ENCODE data around the gene GNB1L. TPM values are rescaled to one million over a fixed set of nuclear protein-coding genes. Genes with fewer than 3 reads are reported as not detected.

Gene GNB1L
- total and polyA plus RNA-seq, 2 of the 13 experiments (the other 11 are each of a cell fraction or from before 2014, with no cell fraction given), result 2.5 to 7.4 TPM

DNA sequence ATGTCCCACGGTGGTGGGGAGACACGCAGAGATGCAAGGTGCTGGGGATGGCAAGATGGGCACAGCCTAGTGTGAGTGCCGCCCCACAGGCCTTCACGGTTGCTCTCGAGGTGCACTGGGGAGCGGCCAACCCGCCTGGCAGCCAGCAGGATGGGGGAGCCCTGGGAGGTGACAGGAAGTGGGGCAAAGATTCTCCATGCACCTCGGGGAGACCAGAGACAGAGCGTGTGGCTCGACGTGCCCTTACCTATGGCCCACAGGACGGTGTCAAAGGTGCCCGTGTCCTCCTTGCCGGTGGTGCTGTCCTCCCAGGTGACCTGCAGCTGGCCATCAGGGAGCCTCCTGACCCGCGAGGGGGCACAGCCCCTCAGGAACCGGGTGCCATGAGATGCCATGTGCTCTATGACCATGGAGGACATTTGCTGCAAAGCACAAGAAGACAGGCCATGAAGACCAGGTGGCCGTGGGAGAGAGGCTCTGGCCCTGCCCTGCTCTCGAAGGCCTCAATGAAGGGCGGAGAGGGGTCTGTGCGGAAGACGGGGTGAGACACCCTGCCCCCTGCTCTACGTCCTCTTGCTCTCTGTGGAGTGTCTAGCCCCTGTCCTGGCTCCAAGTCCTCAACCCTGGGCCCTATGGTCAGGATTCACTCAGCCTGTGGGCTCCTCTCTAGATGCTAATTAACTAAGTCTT lies 40.6 kb upstream of the GNB1L start:
- WGBS (ENCODE audit: low lambda C conversion rate), result 87% methylated on average over 9 of the region's 23 CpGs
- H4K20me1 ChIP-seq (ENCODE audit: insufficient read depth, low read length), result no peaks in the 10 kb centered on the region
- DNase-seq (ENCODE audit: low spot score) (no peak), ATAC-seq (no peak), FAIRE-seq (no peak)
- H2AFZ ChIP-seq (ENCODE audit: low read length), result no peak overlapping the region
- H3K9me3 ChIP-seq (ENCODE audit: low read length), result no peaks in the 10 kb centered on the region
- no peak overlapping the region for H3K27ac ChIP-seq (ENCODE audit: extremely low read length, insufficient read depth, low read length)
- no peak overlapping the region for H3K9ac ChIP-seq (ENCODE audit: insufficient read depth, low read depth, low read length)
- in situ Hi-C loops (cut with HindIII; ENCODE audit: extremely low pct_ligation_motif_present, low pct_unique_long_range_greater_than_20kb), result no loop called here
- TF ChIP-seq POLR2G (IDR thresholded peaks at IDR 0.05; ENCODE audit: low read depth, low read length) (no peak), GABPA (IDR thresholded peaks at IDR 0.05; ENCODE audit: low read depth, low read length) (no peak), GABPA (CRISPR knock-in tag; IDR thresholded peaks at IDR 0.05; ENCODE audit: low read depth) (no peak), PCBP2 (optimal IDR thresholded peaks at IDR 0.05; ENCODE audit: low read depth, low read length, poor library complexity, severe bottlenecking) (no peak), NFKBIZ (CRISPR knock-in tag; IDR thresholded peaks at IDR 0.05) (no peak), MXD4 (CRISPR knock-in tag; IDR thresholded peaks at IDR 0.05) (no peak), MAFK (conservative IDR thresholded peaks at IDR 0.05 in 1 of 2, IDR thresholded peaks at IDR 0.05 in 1 of 2; ENCODE audit: low read length in 2 of 2) (no peak), NR2F1 (CRISPR knock-in tag; IDR thresholded peaks at IDR 0.05) (no peak), DPF2 (CRISPR knock-in tag; IDR thresholded peaks at IDR 0.05; ENCODE audit: borderline replicate concordance, low read depth) (no peak), ARNT2 (CRISPR knock-in tag; IDR thresholded peaks at IDR 0.05; ENCODE audit: low read depth) (no peak), NONO (IDR thresholded peaks at IDR 0.05) (no peak), NONO (CRISPR knock-in tag; conservative IDR thresholded peaks at IDR 0.05) (no peak)
- intact Hi-C loops (cut with micrococcal nuclease; ENCODE audit: unreplicated experiment), result no loop called here
- H3K36me3 ChIP-seq (replicated peaks in 1 of 2; ENCODE audit: control insufficient read depth in 1 of 2, insufficient read depth in 2 of 2, low read length in 2 of 2), result peaks cover 5 to 15% of the 10 kb centered on the region in 2 experiments; a peak in 3 of 5 replicates
- peaks cover 61% of the 10 kb centered on the region for H3K4me1 ChIP-seq (ENCODE audit: insufficient read depth, low read length)
- H3K79me2 ChIP-seq (ENCODE audit: insufficient read depth, low read length), result no peaks in the 10 kb centered on the region
- H3K4me3 ChIP-seq (replicated peaks in 1 of 3; ENCODE audit: insufficient read depth in 1 of 3, low read depth in 2 of 3, low read length in 3 of 3), result no peak overlapping the region
- H3K27me3 ChIP-seq (ENCODE audit: control insufficient read depth in 1 of 2, insufficient read depth in 2 of 2, low read length in 2 of 2), result no peaks in the 10 kb centered on the region
- no peak overlapping the region for H3K4me2 ChIP-seq (ENCODE audit: low read depth, low read length)
- ChIA-PET POLR2A (no interaction called here), CTCF (ENCODE audit: low intra/inter-chr PET ratio, low total read pairs) (no interaction called here)
- no TSS peak for BruUV-seq (replicated peaks)

Measured in HepG2 (cell line).